ENCODE results near the gene DCDC2.

Gene DCDC2

GRCh38 chr6:24195836-24196597 lies 161.8 kb downstream of the DCDC2 start:
- no peak for TF ChIP-seq JUND (IDR thresholded peaks at IDR 0.05; ENCODE audit: low read depth)

DNA sequence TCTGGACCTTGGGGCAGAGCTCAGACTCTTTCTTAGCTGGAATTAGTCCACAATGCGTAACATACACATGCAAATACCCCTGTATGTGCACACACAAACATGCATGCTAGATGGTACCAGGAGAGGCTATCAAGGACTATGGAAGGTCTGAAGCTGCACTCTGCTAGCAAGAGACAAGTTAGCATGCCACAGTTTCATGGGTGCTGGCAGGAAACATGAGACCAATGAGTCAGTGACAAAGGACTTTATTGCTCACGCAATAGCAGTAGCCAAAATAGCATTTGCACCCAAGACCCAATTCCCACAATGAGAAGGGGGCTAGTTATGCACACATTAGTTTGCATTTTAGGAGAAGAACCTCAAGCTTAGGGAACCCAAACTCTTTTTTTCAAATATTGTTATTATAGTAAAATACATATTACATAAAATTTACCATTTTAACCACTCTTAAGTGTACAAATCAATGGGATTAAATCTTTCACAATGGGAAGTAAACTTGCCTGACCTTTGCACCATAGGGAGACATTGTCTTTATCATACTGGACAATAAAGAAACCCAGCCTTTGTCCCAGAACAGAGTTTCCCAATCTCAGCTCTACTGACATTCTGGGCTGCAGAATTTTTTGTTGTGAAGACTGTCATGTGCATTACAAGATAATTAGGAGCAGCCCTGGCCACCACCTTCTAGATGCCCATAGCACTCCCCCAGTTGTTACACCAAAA lies 162.7 kb downstream of the DCDC2 start:
- in situ Hi-C loops (cut with HindIII; ENCODE audit: low pct_unique_long_range_greater_than_20kb, low sequenced_read_pairs), result no loop called here
- no peak for TF ChIP-seq JUND (IDR thresholded peaks at IDR 0.05; ENCODE audit: low read depth)
- no peak for DNase-seq (ENCODE audit: low read depth in 1 of 2, low spot score in 1 of 2)

More at GRCh38 chr6:24195836-24196597, 161.8 kb downstream of the DCDC2 start:
- DNase-seq (ENCODE audit: low read depth in 1 of 2, low spot score in 1 of 2), result no peak
- in situ Hi-C loops (cut with HindIII; ENCODE audit: low pct_unique_long_range_greater_than_20kb, low sequenced_read_pairs), result no loop called here

DNA sequence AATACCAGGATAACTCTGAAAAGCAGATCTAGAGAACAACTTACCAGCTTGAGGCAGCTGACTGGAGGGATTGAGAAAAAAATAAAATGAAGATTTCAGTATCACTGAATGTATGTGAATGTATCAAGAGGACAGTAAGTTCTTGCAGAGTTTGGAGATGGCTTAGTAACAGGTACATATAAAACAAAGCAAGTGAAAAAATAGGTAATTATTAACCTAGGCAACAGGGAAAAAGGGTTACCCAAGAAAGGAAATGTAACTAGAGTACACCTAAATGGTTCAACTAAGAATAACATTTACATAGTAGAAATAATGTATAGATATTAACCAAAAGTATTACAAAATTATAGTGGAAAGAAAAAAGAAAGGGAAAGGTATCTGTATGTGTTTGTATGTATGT lies 164.5 kb downstream of the DCDC2 start:
- no peak for DNase-seq (ENCODE audit: low read depth in 1 of 2, low spot score in 1 of 2)
- in situ Hi-C loops (cut with HindIII; ENCODE audit: low pct_unique_long_range_greater_than_20kb, low sequenced_read_pairs), result no loop called here
- no peak for TF ChIP-seq JUND (IDR thresholded peaks at IDR 0.05; ENCODE audit: low read depth)

- in situ Hi-C loops (cut with HindIII; ENCODE audit: low pct_unique_long_range_greater_than_20kb, low sequenced_read_pairs), result no loop called here
- TF ChIP-seq JUND (IDR thresholded peaks at IDR 0.05; ENCODE audit: low read depth), result no peak
- no peak for DNase-seq (ENCODE audit: low read depth in 1 of 2, low spot score in 1 of 2)
Observed at GRCh38 chr6:24191346-24191745, 166.5 kb downstream of the DCDC2 start.

DNA sequence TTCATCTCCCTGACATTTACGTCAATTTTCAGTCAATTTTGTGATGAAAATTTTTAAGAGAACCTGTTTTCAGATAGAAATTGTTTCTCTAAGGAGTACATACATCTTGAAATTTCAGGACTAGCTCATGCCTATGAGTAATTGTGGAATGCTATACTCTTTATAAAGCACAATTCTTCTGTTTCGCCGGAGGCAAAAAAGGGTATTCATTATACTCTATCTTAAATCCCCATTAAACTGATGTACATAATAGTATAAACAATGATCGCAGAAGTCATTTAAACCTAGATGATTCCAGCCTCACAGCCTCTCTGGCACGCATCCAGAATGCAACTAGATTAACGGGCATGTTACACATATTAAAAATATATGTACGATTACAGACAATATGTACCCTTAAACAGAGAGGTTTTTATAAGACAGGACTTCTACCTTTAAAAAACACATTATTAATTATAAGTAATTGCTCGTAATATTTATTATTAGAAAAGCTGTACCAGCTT lies 169.2 kb downstream of the DCDC2 start:
- no peak for DNase-seq (ENCODE audit: low read depth in 1 of 2, low spot score in 1 of 2)
- no peak for TF ChIP-seq JUND (IDR thresholded peaks at IDR 0.05; ENCODE audit: low read depth)
- in situ Hi-C loops (cut with HindIII; ENCODE audit: low pct_unique_long_range_greater_than_20kb, low sequenced_read_pairs), result no loop called here

GRCh38 chr6:24187965-24188577 lies 169.8 kb downstream of the DCDC2 start:
- no peak for TF ChIP-seq JUND (IDR thresholded peaks at IDR 0.05; ENCODE audit: low read depth)
- in situ Hi-C loops (cut with HindIII; ENCODE audit: low pct_unique_long_range_greater_than_20kb, low sequenced_read_pairs), result no loop called here
- DNase-seq (ENCODE audit: low read depth in 1 of 2, low spot score in 1 of 2), result no peak

DNA sequence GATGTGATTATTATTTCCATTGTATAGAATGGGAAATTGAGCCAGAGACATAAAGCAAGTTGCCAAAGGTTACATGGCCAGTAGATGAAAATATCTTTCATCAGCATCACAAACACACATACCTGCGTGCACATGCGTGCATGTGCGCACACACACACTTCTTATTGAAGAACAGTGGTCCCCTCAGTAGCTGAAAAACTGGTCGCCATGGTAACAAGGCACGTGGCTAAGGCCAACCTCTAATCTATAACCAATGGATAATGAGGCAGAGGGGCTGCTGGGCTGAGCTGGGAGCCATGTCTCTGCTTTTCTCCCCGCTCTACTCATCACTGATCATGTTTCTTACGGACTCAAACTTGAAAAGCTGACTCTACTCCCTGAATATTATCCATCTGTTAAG lies 171.5 kb downstream of the DCDC2 start:
- in situ Hi-C loops (cut with HindIII; ENCODE audit: low pct_unique_long_range_greater_than_20kb, low sequenced_read_pairs), result no loop called here
- DNase-seq (ENCODE audit: low read depth in 1 of 2, low spot score in 1 of 2), result no peak
- no peak for TF ChIP-seq JUND (IDR thresholded peaks at IDR 0.05; ENCODE audit: low read depth)

DNA sequence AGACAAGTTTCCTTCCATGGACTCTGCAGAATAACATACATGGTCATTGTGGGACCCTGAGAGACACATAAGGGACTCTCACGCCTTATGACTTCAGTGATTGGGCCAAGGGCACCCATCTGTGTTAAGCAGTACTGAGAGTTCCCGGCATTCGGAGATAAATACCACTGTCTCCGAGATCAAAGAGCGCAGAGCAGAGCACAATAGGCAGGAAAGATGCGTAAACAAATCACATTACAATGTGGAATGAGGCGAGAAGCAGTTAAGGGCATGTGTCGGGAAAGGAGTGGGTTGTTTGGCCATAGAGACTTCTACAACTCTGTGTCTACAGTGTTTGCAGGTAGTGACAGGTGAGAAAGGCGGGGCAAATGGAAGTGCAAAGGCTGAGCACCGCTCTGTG lies 174.3 kb downstream of the DCDC2 start:
- in situ Hi-C loops (cut with HindIII; ENCODE audit: low pct_unique_long_range_greater_than_20kb, low sequenced_read_pairs), result no loop called here
- no peak for DNase-seq (ENCODE audit: low read depth in 1 of 2, low spot score in 1 of 2)
- no peak for TF ChIP-seq JUND (IDR thresholded peaks at IDR 0.05; ENCODE audit: low read depth)

DNA sequence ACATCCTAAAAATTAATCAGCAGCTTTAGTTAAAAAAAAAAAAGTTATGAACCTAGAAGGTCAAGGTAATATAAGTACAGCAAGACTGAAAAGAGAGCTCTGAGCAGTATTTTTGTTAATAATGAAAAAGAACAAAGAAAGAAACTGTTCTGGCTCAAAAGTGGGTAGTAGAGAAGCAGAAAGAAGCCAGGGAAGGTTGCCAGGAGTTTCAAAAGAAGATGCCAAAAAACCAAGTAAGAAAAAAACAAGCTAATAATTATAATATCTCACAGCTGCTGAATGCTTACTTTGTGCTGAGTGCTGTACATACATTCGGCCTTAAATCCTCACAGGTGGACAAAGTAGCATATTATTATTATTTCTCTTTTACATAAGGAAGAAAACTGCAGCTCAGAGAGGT lies 200.0 kb downstream of the DCDC2 start:
- DNase-seq (ENCODE audit: low read depth in 1 of 2, low spot score in 1 of 2), result no peak
- in situ Hi-C loops (cut with HindIII; ENCODE audit: low pct_unique_long_range_greater_than_20kb, low sequenced_read_pairs), result no loop called here
- no peak for TF ChIP-seq JUND (IDR thresholded peaks at IDR 0.05; ENCODE audit: low read depth)

GRCh38 chr6:24154121-24154520 lies 203.7 kb downstream of the DCDC2 start:
- no peak for TF ChIP-seq JUND (IDR thresholded peaks at IDR 0.05; ENCODE audit: low read depth)
- no peak for DNase-seq (ENCODE audit: low read depth in 1 of 2, low spot score in 1 of 2)
- in situ Hi-C loops (cut with HindIII; ENCODE audit: low pct_unique_long_range_greater_than_20kb, low sequenced_read_pairs), result no loop called here

GRCh38 chr6:24152014-24152413 lies 205.8 kb downstream of the DCDC2 start:
- no peak for TF ChIP-seq JUND (IDR thresholded peaks at IDR 0.05; ENCODE audit: low read depth)
- no peak for DNase-seq (ENCODE audit: low read depth in 1 of 2, low spot score in 1 of 2)
- in situ Hi-C loops (cut with HindIII; ENCODE audit: low pct_unique_long_range_greater_than_20kb, low sequenced_read_pairs), result no loop called here

DNA sequence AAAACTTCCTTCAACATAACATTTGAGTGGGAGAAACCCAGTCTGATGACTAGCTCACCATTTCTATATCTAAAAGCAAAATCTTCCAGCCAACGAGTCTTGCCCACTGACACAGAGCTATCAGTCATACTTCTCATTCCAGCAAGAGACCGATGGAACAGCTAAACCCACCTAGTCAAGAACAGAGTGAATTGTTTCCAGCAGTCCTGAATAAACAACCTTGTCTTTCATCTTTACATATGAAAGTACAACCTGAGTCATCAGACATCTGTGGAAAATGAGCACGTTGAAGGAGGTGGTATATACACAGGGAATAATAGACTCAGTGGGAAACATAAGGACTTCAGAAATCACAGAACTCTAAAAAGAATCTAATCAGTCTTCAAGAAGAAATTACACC lies 208.0 kb downstream of the DCDC2 start:
- in situ Hi-C loops (cut with HindIII; ENCODE audit: low pct_unique_long_range_greater_than_20kb, low sequenced_read_pairs), result no loop called here
- no peak for DNase-seq (ENCODE audit: low read depth in 1 of 2, low spot score in 1 of 2)

DNA sequence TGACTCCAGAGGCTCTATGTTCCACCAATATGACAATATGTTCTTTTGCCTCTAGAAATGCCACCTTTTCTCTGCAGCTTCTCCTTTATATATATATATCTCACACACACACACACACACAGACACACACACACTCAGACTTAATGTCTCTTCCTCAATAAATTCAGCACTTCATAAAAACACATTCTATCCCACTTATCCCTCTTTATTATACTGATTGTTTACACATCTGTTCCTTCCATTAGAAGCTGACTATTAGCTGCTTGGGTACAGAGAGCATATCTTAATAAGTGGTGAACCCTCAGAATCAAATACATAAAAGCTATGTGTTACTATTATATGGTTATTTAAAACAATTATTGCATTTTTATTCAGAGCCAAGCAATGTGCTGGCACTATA lies 208.6 kb downstream of the DCDC2 start:
- TF ChIP-seq JUND (IDR thresholded peaks at IDR 0.05; ENCODE audit: low read depth), result no peak
- DNase-seq (ENCODE audit: low read depth in 1 of 2, low spot score in 1 of 2), result no peak
- in situ Hi-C loops (cut with HindIII; ENCODE audit: low pct_unique_long_range_greater_than_20kb, low sequenced_read_pairs), result no loop called here

More for the DNA sequence above, 208.0 kb downstream of the DCDC2 start:
- TF ChIP-seq JUND (IDR thresholded peaks at IDR 0.05; ENCODE audit: low read depth), result no peak

Measured in T47D (cell line).